Uterus (tissue), 4 donors: Measurements from ENCODE around the gene ATP6V1B1. TPM values are rescaled to one million over a fixed set of nuclear protein-coding genes. Genes with fewer than 3 reads are reported as not detected.
"Not testable (repeated sequence)": the region's sequence is repeated elsewhere in the genome, so short reads cannot be mapped to it uniquely, and the experiment has no call there.

Source experiments
- DNase-seq, 2 donors: peaks; one replicate each; pipeline ENCODE4 v3.0.0-alpha.2; 2019 to 2020
- H3K27ac ChIP-seq, 2 donors: fragments of 200-600 bp; sonication (generic); 1 replicate in 1 of 2; 2 replicates in 1 of 2; pipeline ENCODE4 v1.5.1; 2016 to 2018
- H3K27me3 ChIP-seq, 2 donors: fragments of 200-600 bp; sonication (generic); one replicate each; pipeline ENCODE4 v1.5.1; 2018 to 2019; ENCODE audit warnings: control low read depth in 1 of 2
- H3K36me3 ChIP-seq, 2 donors: fragments of 200-600 bp; sonication (generic); one replicate each; pipeline ENCODE4 v1.5.1; 2019; ENCODE audit warnings: control low read depth in 1 of 2
- H3K4me1 ChIP-seq, 2 donors: fragments of 200-600 bp; sonication (generic); one replicate each; pipeline ENCODE4 v1.5.1; 2018 to 2019; ENCODE audit warnings: control low read depth in 1 of 2
- H3K4me3 ChIP-seq, 2 donors: fragments of 200-600 bp; sonication (generic); 1 replicate in 1 of 2; 2 replicates in 1 of 2; pipeline ENCODE4 v1.5.1; 2018 to 2019; ENCODE audit warnings: mild to moderate bottlenecking in 1 of 2
- H3K9me3 ChIP-seq, 2 donors: fragments of 200-600 bp; sonication (generic); one replicate each; pipeline ENCODE4 v1.5.1; 2019; ENCODE audit warnings: control low read depth in 1 of 2
- CTCF ChIP-seq, 4 experiments: fragments of 200-600 bp in 2 of 4; fragments of 450-650 bp in 2 of 4; sonication (generic) in 2 of 4; IDR thresholded peaks; one replicate each; pipeline ENCODE4 v1.5.1; 2016 to 2019; ENCODE audit warnings: antibody characterized with exemption in 4 of 4, mild to moderate bottlenecking in 2 of 4, moderate library complexity in 1 of 4
- POLR2A ChIP-seq, 2 donors: fragments of 450-650 bp; IDR thresholded peaks; one replicate each; pipeline ENCODE4 v1.6.1; 2016; ENCODE audit warnings: antibody characterized with exemption in 2 of 2, mild to moderate bottlenecking in 1 of 2, moderate library complexity in 1 of 2
- intact Hi-C: fragments of 100-400 bp; cut with DNase I; formaldehyde crosslinking; loops from one replicate; pipeline ENCODE4 v1.15.1; 2023; ENCODE audit warnings: low total_unique reads
- total RNA-seq, 4 donors: library from RNA; depleted of rRNA in 3 of 4; stranded (reverse); fragments of >200 nt in 3 of 4; gene quantifications; one replicate each; pipeline versions ENCODE4 v1.1.0 to v1.2.4, GENCODE V29; 2014 to 2023
- donor health status: DM: yes; HTN: yes; CAD: no.

Gene ATP6V1B1
- total RNA-seq, 4 donors from 2014 or later = 3.4 to 3.7 TPM; not detected in 2

- Histone ChIP-seq H3K4me1 (peaks cover 0 to 17% of the 10 kb centered on the region in 2 donors), H3K27me3 (no peaks in the 10 kb centered on the region), H3K36me3 (no peaks in the 10 kb centered on the region), H3K27ac (peak overlapping the region; percentile 85 to 86), H3K4me3 (peak overlapping the region; percentile 95 to 98), H3K9me3 (no peaks in the 10 kb centered on the region)
- DNase-seq = peak in 1 of 2 donors; percentile 9
- no peak for TF ChIP-seq POLR2A (IDR thresholded peaks at IDR 0.05)
- TF ChIP-seq CTCF (IDR thresholded peaks at IDR 0.05) = no peak
- intact Hi-C loops = no loop called here
Observed at GRCh38 chr2:70992945-70993853, 57.5 kb downstream of the ATP6V1B1 start.

GRCh38 chr2:70994009-70994698 lies 58.5 kb downstream of the ATP6V1B1 start:
- Histone ChIP-seq H3K4me3 (peak overlapping the region; percentile 95 to 98), H3K27me3 (no peaks in the 10 kb centered on the region), H3K9me3 (no peaks in the 10 kb centered on the region), H3K27ac (peak overlapping the region; percentile 85 to 86), H3K4me1 (peaks cover 0 to 17% of the 10 kb centered on the region in 2 donors), H3K36me3 (no peaks in the 10 kb centered on the region)
- no peak for TF ChIP-seq CTCF (IDR thresholded peaks at IDR 0.05)
- no peak for TF ChIP-seq POLR2A (IDR thresholded peaks at IDR 0.05)
- intact Hi-C loops = no loop called here
- no peak for DNase-seq

- TF ChIP-seq CTCF (IDR thresholded peaks at IDR 0.05) (peak; percentile 49 to 89 (median 84)), POLR2A (IDR thresholded peaks at IDR 0.05) (peak in 1 of 2 donors; percentile 62)
Observed at GRCh38 chr2:70994699-70995425, 59.2 kb downstream of the ATP6V1B1 start, which contains the start of gene TEX261. Gene TEX261 (minus strand): TSS chr2:70994873. CDS start chr2:70994757, 116 bp downstream.

GRCh38 chr2:70995426-70995729 lies 59.7 kb downstream of the ATP6V1B1 start:
- H3K36me3 ChIP-seq = no peaks in the 10 kb centered on the region
- H3K27me3 ChIP-seq = no peaks in the 10 kb centered on the region
- H3K4me1 ChIP-seq = peaks cover 0 to 17% of the 10 kb centered on the region in 2 donors
- peak overlapping the region; percentile 69 to 85 for H3K27ac ChIP-seq
- H3K4me3 ChIP-seq = peak overlapping the region; percentile 95 to 98
- TF ChIP-seq CTCF (IDR thresholded peaks at IDR 0.05) (peak in 2 of 4 experiments; percentile 20 to 41), POLR2A (IDR thresholded peaks at IDR 0.05) (no peak)
- peak in 1 of 2 donors; percentile 22 for DNase-seq
- H3K9me3 ChIP-seq = no peaks in the 10 kb centered on the region
- intact Hi-C loops = no loop called here

More at GRCh38 chr2:70994699-70995425, 59.2 kb downstream of the ATP6V1B1 start, which contains the start of gene TEX261:
- Histone ChIP-seq H3K9me3 (no peaks in the 10 kb centered on the region), H3K27me3 (no peaks in the 10 kb centered on the region), H3K27ac (peak within 1 kb of the TSS; percentile 85 to 86), H3K4me1 (peaks cover 0 to 17% of the 10 kb centered on the region in 2 donors), H3K4me3 (peak within 1 kb of the TSS; percentile 95 to 98), H3K36me3 (no peaks in the 10 kb centered on the region)
- intact Hi-C loops = no loop called here
- peak; percentile 80 to 88 for DNase-seq

GRCh38 chr2:70998885-70999284 lies 63.2 kb downstream of the ATP6V1B1 start:
- H3K4me3 ChIP-seq, intact Hi-C loops, H3K27me3 ChIP-seq, DNase-seq, H3K36me3 ChIP-seq, H3K4me1 ChIP-seq, H3K27ac ChIP-seq, H3K9me3 ChIP-seq: not testable (repeated sequence)
